H1 (cell line): ENCODE results near the gene DMRT1. TPM values are rescaled to one million over a fixed set of nuclear protein-coding genes. Genes with fewer than 3 reads are reported as not detected.

Experiments used
- CTCF ChIA-PET: fragments of 300-600 bp; sonication (Branson Sonifier 250); formaldehyde crosslinking; loops from one replicate; lab custom pipeline; 2021; ENCODE audit not compliant: partially characterized antibody; lab: Charles Lee
- POLR2A ChIA-PET: fragments of 300-600 bp; sonication (Branson Sonifier 250); formaldehyde crosslinking; loops from one replicate; lab custom pipeline; 2021; ENCODE audit warnings: inconsistent platforms; ENCODE audit not compliant: partially characterized antibody; lab: Charles Lee
- DNase-seq, 2 experiments: peaks; one replicate each; pipeline versions ENCODE4 v3.0.0 to v3.0.0-alpha.2; 2010 to 2022; ENCODE audit warnings: low spot score in 2 of 2, low read depth in 1 of 2, mixed read lengths in 1 of 2
- FAIRE-seq: peaks from 2 replicates; lab custom pipeline; 2011; peaks lifted over from hg19 to GRCh38; lab: Jason Lieb, UNC
- H2AFZ ChIP-seq: 2 replicates; pipeline ENCODE4 v1.8.1; 2012; ENCODE audit warnings: low read length, inconsistent platforms
- H2AK5ac ChIP-seq: 2 replicates; pipeline ENCODE4 v1.6.1; 2013; ENCODE audit warnings: low read depth, low read length
- H2BK120ac ChIP-seq: replicated peaks from 2 replicates; pipeline ENCODE3; 2013; ENCODE audit warnings: low read depth, low read length, inconsistent platforms
- H2BK12ac ChIP-seq: 2 replicates; pipeline ENCODE4 v1.6.1; 2013; ENCODE audit warnings: low read depth, low read length
- H2BK15ac ChIP-seq: 2 replicates; pipeline ENCODE4 v1.6.1; 2013; ENCODE audit warnings: low read length
- H2BK20ac ChIP-seq: 2 replicates; pipeline ENCODE4 v1.6.1; 2013; ENCODE audit warnings: low read length
- H2BK5ac ChIP-seq: 2 replicates; pipeline ENCODE4 v1.6.1; 2013; ENCODE audit warnings: low read depth, low read length
- H3K14ac ChIP-seq: 2 replicates; pipeline ENCODE4 v1.6.1; 2013; ENCODE audit warnings: inconsistent platforms; ENCODE audit not compliant: insufficient read length
- H3K18ac ChIP-seq: 2 replicates; pipeline ENCODE4 v1.6.1; 2013; ENCODE audit warnings: low read length; ENCODE audit errors: extremely low read depth
- H3K23ac ChIP-seq: 2 replicates; pipeline ENCODE4 v1.6.1; 2013; ENCODE audit warnings: inconsistent platforms; ENCODE audit not compliant: insufficient read length
- H3K23me2 ChIP-seq: 2 replicates; pipeline ENCODE4 v1.6.1; 2013; ENCODE audit warnings: low read depth, low read length
- H3K27ac ChIP-seq: 2 replicates; pipeline ENCODE4 v1.6.1; 2011; ENCODE audit warnings: low read depth, low read length, inconsistent platforms
- H3K27me3 ChIP-seq, 4 experiments: replicated peaks in 1 of 4; 1 replicate in 1 of 4; 2 replicates in 3 of 4; pipeline versions ENCODE4 v1.6.1 to v1.8.1; 2011 to 2013; ENCODE audit warnings: low read length in 3 of 4, mild to moderate bottlenecking in 3 of 4, inconsistent platforms in 2 of 4, mixed read lengths in 2 of 4, moderate library complexity in 1 of 4; ENCODE audit not compliant: control insufficient read depth in 3 of 4, insufficient read depth in 3 of 4; ENCODE audit errors: extremely low read depth in 1 of 4
- H3K36me3 ChIP-seq, 4 experiments: 2 replicates each; pipeline versions ENCODE4 v1.6.1 to v1.8.1; 2011 to 2013; ENCODE audit warnings: mild to moderate bottlenecking in 4 of 4, low read length in 3 of 4, moderate library complexity in 2 of 4, control low read depth in 1 of 4, inconsistent platforms in 1 of 4; ENCODE audit not compliant: insufficient read depth in 4 of 4, control insufficient read depth in 2 of 4
- H3K4ac ChIP-seq: replicated peaks from 2 replicates; pipeline ENCODE3; 2013; ENCODE audit warnings: low read length, low read depth, mixed read lengths, inconsistent platforms; ENCODE audit not compliant: insufficient read length
- H3K4me1 ChIP-seq, 4 experiments: replicated peaks in 1 of 4; 1 replicate in 1 of 4; 2 replicates in 3 of 4; pipeline versions ENCODE4 v1.6.1 to v1.8.1; 2011 to 2013; ENCODE audit warnings: low read length in 3 of 4, inconsistent platforms in 2 of 4, mixed read lengths in 1 of 4; ENCODE audit not compliant: insufficient read depth in 4 of 4, control insufficient read depth in 3 of 4
- H3K4me2 ChIP-seq, 2 experiments: 2 replicates each; pipeline versions ENCODE4 v1.6.1 to v1.8.1; 2011 to 2013; ENCODE audit warnings: low read depth in 2 of 2, low read length in 2 of 2, control low read depth in 1 of 2, inconsistent platforms in 1 of 2, mild to moderate bottlenecking in 1 of 2; ENCODE audit not compliant: insufficient read depth in 1 of 2
- H3K4me3 ChIP-seq, 4 experiments: fragments of 200-600, 300-600 bp in 1 of 4; sonication (generic), shearing (Covaris generic), sonication (Bioruptor Twin) in 1 of 4; 2 replicates each; pipeline versions ENCODE4 v1.5.1 to v1.8.1; 2011 to 2016; ENCODE audit warnings: low read length in 4 of 4, low read depth in 3 of 4, control low read depth in 2 of 4, inconsistent platforms in 2 of 4, mild to moderate bottlenecking in 2 of 4, mixed read lengths in 1 of 4, moderate library complexity in 1 of 4; ENCODE audit not compliant: insufficient read depth in 2 of 4; ENCODE audit errors: extremely low read depth in 1 of 4
- H3K56ac ChIP-seq: replicated peaks from 2 replicates; pipeline ENCODE3; 2013; ENCODE audit warnings: low read depth, mild to moderate bottlenecking, mixed read lengths, low read length, inconsistent platforms; ENCODE audit not compliant: insufficient read length
- H3K79me1 ChIP-seq: 2 replicates; pipeline ENCODE4 v1.6.1; 2013; ENCODE audit warnings: low read depth, low read length, control low read depth
- H3K79me2 ChIP-seq, 2 experiments: 2 replicates each; pipeline versions ENCODE4 v1.6.1 to v1.8.1; 2012 to 2013; ENCODE audit warnings: low read length in 2 of 2, mild to moderate bottlenecking in 2 of 2, inconsistent platforms in 1 of 2; ENCODE audit not compliant: insufficient read depth in 2 of 2, control insufficient read depth in 1 of 2
- H3K9ac ChIP-seq, 4 experiments: replicated peaks in 1 of 4; 1 replicate in 1 of 4; 2 replicates in 3 of 4; pipeline versions ENCODE4 v1.6.1 to v1.8.1; 2011 to 2013; ENCODE audit warnings: low read depth in 3 of 4, low read length in 3 of 4, control low read depth in 2 of 4, mild to moderate bottlenecking in 2 of 4, moderate library complexity in 2 of 4, inconsistent platforms in 1 of 4; ENCODE audit errors: extremely low read depth in 1 of 4
- H3K9me3 ChIP-seq, 2 experiments: 2 replicates each; pipeline versions ENCODE4 v1.6.1 to v1.8.1; 2012 to 2013; ENCODE audit warnings: mild to moderate bottlenecking in 2 of 2, moderate library complexity in 2 of 2, control low read depth in 1 of 2, inconsistent platforms in 1 of 2, low read depth in 1 of 2, low read length in 1 of 2, mixed read lengths in 1 of 2; ENCODE audit not compliant: insufficient read depth in 2 of 2
- H4K20me1 ChIP-seq, 2 experiments: replicated peaks in 1 of 2; 2 replicates each; pipeline versions ENCODE3 to v1.8.1; 2011 to 2013; ENCODE audit warnings: inconsistent platforms in 2 of 2, low read length in 2 of 2, mild to moderate bottlenecking in 1 of 2; ENCODE audit not compliant: insufficient read depth in 2 of 2, control insufficient read depth in 1 of 2
- H4K5ac ChIP-seq: 2 replicates; pipeline ENCODE4 v1.6.1; 2013; ENCODE audit warnings: low read length, low read depth, mixed read lengths, inconsistent platforms; ENCODE audit not compliant: insufficient read length
- H4K8ac ChIP-seq: 2 replicates; pipeline ENCODE4 v1.8.0; 2013; ENCODE audit warnings: mild to moderate bottlenecking, moderate library complexity, low read length, inconsistent platforms; ENCODE audit not compliant: insufficient read depth; ENCODE audit errors: extremely low read depth
- H4K91ac ChIP-seq: replicated peaks from 2 replicates; pipeline ENCODE3; 2013; ENCODE audit warnings: low read length, mixed read lengths, inconsistent platforms; ENCODE audit not compliant: insufficient read length
- BRCA1 ChIP-seq: IDR thresholded peaks from 2 replicates; pipeline ENCODE4 v1.6.1; 2012; ENCODE audit warnings: low read depth, low read length, improper control_type of control experiment
- CBX8 ChIP-seq: fragments of 300-800, 300-1000 bp; sonication (generic); IDR thresholded peaks from 2 replicates; pipeline ENCODE4 v1.7.1; 2016; ENCODE audit warnings: low read depth, low read length, borderline replicate concordance
- CEBPB ChIP-seq: IDR thresholded peaks from 2 replicates; pipeline ENCODE4 v1.6.1; 2012; ENCODE audit warnings: low read depth, low read length
- GABPA ChIP-seq: IDR thresholded peaks from 2 replicates; pipeline ENCODE4 v1.6.1; 2011; ENCODE audit warnings: mild to moderate bottlenecking, low read length, moderate library complexity, borderline replicate concordance; ENCODE audit not compliant: insufficient read depth
- POLR2AphosphoS5 ChIP-seq: IDR thresholded peaks from 2 replicates; pipeline ENCODE4 v1.6.1; 2011; ENCODE audit warnings: low read depth, low read length
- POU5F1 ChIP-seq: IDR thresholded peaks from 2 replicates; pipeline ENCODE4 v1.6.1; 2011; ENCODE audit warnings: low read depth, mild to moderate bottlenecking, low read length, moderate library complexity
- RAD21 ChIP-seq, 2 experiments: IDR thresholded peaks in 1 of 2; conservative IDR thresholded peaks in 1 of 2; 2 replicates each; pipeline ENCODE4 v1.6.1; 2011; ENCODE audit warnings: low read depth in 2 of 2, low read length in 2 of 2, improper control_type of control experiment in 1 of 2, inconsistent platforms in 1 of 2, mild to moderate bottlenecking in 1 of 2, moderate library complexity in 1 of 2
- RNF2 ChIP-seq: fragments of 200-900, 300-1000 bp; sonication (generic); IDR thresholded peaks from 2 replicates; pipeline ENCODE4 v1.7.1; 2016; ENCODE audit warnings: borderline replicate concordance, low read depth, mild to moderate bottlenecking, antibody characterized with exemption, low read length; ENCODE audit not compliant: poor library complexity, severe bottlenecking; ENCODE audit errors: missing control alignments
- SAP30 ChIP-seq: fragments of 300-600 bp; sonication (generic); IDR thresholded peaks from 2 replicates; pipeline ENCODE4 v1.7.1; 2012; ENCODE audit warnings: low read length, moderate library complexity, mild to moderate bottlenecking, inconsistent platforms; ENCODE audit not compliant: insufficient read depth, insufficient replicate concordance
- TEAD4 ChIP-seq: IDR thresholded peaks from 2 replicates; pipeline ENCODE4 v1.6.1; 2012; ENCODE audit warnings: low read depth, low read length, inconsistent platforms, mixed read lengths
- WGBS, 2 experiments: shearing (Covaris generic) in 1 of 2; methylation state at CpG; one replicate each; pipeline versions ENCODE4 v1.1.6 to v1.1.7; 2013 to 2015; ENCODE audit warnings: low lambda C conversion rate in 2 of 2, mixed read lengths in 2 of 2, inconsistent platforms in 1 of 2, low coverage in 1 of 2, missing lambda C conversion rate in 1 of 2; ENCODE audit not compliant: insufficient replicate concordance in 2 of 2, insufficient coverage in 1 of 2, insufficient read length in 1 of 2; ENCODE audit errors: extremely low coverage in 1 of 2, missing lambda C conversion rate in 1 of 2; 5-methylcytosine and 5-hydroxymethylcytosine counted together
- polyA plus RNA-seq, 7 experiments: library from polyadenylated mRNA; depleted of rRNA in 3 of 7; stranded (reverse) in 5 of 7; unstranded in 2 of 7; fragments of >200 nt in 5 of 7; fragments of 200-250 nt in 2 of 7; gene quantifications; 1 replicate in 5 of 7; 2 replicates in 1 of 7; 4 replicates in 1 of 7; pipeline versions ENCODE4 v1.2.1 to v1.2.3, GENCODE V29; 2011 to 2013; ENCODE audit warnings: missing spikeins in 2 of 7, mixed read lengths in 2 of 7
- total RNA-seq: library from RNA; stranded (reverse); fragmentation: NEBNext Ultra II Directional; extraction: Animal tissue kit (Norgen Biotek cat#: 25700); gene quantifications from 2 replicates; pipeline ENCODE4 v1.2.1, GENCODE V29; 2021
- TF ChIP-seq, protein P1 (sequence below): IDR thresholded peaks from 2 replicates; pipeline ENCODE4 v1.6.1; 2012; ENCODE audit warnings: inconsistent platforms

DMRT1 gene
- total and polyA plus RNA-seq, 2 of the 8 experiments (the other 6 are each of a cell fraction or from before 2014, with no cell fraction given), result 0.15 TPM; not detected in 1

DNA sequence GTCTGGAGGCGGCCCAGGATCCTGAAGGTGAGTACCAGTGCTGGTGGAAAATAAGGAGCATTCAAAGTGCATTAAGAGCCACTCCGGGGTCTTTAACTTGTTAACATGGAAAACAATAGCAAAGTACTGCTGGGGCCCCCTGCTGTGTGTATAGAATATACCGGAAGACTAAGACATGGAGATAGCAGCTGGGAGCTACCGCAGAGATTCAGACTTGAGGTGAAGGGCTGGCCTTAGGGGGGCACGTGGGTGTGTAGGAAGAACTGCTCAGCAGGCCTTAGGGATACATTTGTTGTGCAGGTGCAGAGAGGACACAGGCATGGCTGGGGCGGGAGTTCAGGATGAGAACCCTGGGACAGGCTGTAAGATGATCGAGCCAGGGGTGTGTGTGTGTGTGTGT lies 1.2 kb upstream of the DMRT1 start:
- Histone ChIP-seq H3K4me2 (no peak overlapping the region; a peak in 2 of 4 replicates), H3K23ac (no peak overlapping the region), H3K27ac (no peak overlapping the region), H2BK120ac (no peak overlapping the region), H2BK15ac (no peak overlapping the region), H3K27me3 (peaks cover 49 to 89% (median 81%) of the 10 kb centered on the region in 4 experiments), H3K79me2 (no peaks in the 10 kb centered on the region), H3K23me2 (peaks cover 7% of the 10 kb centered on the region; the same call in 1 of the 2 replicates), H2BK5ac (no peak overlapping the region), H3K4me3 (no peak overlapping the region), H3K14ac (no peak overlapping the region), H4K91ac (no peak overlapping the region), H3K79me1 (no peaks in the 10 kb centered on the region), H3K56ac (no peak overlapping the region), H2AFZ (no peak overlapping the region), H2AK5ac (no peak overlapping the region), H2BK20ac (no peak overlapping the region), H3K4me1 (peaks cover 0 to 7% (median 0%) of the 10 kb centered on the region in 4 experiments; a peak in 3 of 7 replicates), H3K9ac (no peak overlapping the region), H3K9me3 (peaks cover 0 to 3% of the 10 kb centered on the region in 2 experiments; a peak in 1 of 4 replicates), H4K20me1 (peaks cover 0 to 13% of the 10 kb centered on the region in 2 experiments), H4K8ac (no peak overlapping the region), H2BK12ac (no peak overlapping the region), H3K4ac (no peak overlapping the region), H4K5ac (no peak overlapping the region), H3K36me3 (no peaks in the 10 kb centered on the region; a peak in 1 of 8 replicates), H3K18ac (no peak overlapping the region)
- ChIA-PET POLR2A (no interaction called here), CTCF (interaction anchor here (0.7 to 1.9 kb wide), 5 partner anchors 9 to 160 kb away, joined by 3 to 4 read pairs (median 4); no protein-coding TSS in a partner anchor)
- FAIRE-seq, result peak; percentile 75
- WGBS, 2 experiments, result 9% methylated on average over 7 of the region's 7 CpGs; no CpG with 5 or more reads in 1 of the 2 experiments
- DNase-seq, result peak in 1 of 2 experiments; percentile 73
- TF ChIP-seq CEBPB (no peak), BRCA1 (no peak), POLR2AphosphoS5 (peak; percentile 92), POU5F1 (0 out of 2 replicates have a peak, but pooled peaks have one; percentile 19), CBX8 (no peak), RAD21 (IDR thresholded peaks at IDR 0.05 in 1 of 2, conservative IDR thresholded peaks at IDR 0.05 in 1 of 2; ENCODE audit: low read depth in 2 of 2, low read length in 2 of 2) (no peak), RNF2 (no peak), SAP30 (no peak), GABPA (no peak), TEAD4 (0 out of 2 replicates have a peak, but pooled peaks have one; percentile 32)
- TF ChIP-seq, protein P1, sequence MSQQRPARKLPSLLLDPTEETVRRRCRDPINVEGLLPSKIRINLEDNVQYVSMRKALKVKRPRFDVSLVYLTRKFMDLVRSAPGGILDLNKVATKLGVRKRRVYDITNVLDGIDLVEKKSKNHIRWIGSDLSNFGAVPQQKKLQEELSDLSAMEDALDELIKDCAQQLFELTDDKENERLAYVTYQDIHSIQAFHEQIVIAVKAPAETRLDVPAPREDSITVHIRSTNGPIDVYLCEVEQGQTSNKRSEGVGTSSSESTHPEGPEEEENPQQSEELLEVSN, result no peak; the same call in 1 of the 2 replicates
